K562 (cell line): ENCODE results near the gene MLH1. TPM values are rescaled to one million over a fixed set of nuclear protein-coding genes. Genes with fewer than 3 reads are reported as not detected.

Experiments
- ATAC-seq: fragments of 200-7000 bp; cut with Tn5 transposase; 3 replicates; pipeline ENCODE4 v1.9.1; 2020; ENCODE audit warnings: moderate library complexity
- BruUV-seq: library from RNA; stranded (reverse); fragments of 400-500 nt; replicated peaks from 2 replicates; lab custom pipeline; 2021; lab: Mats Ljungman, UMichigan
- CTCF ChIA-PET: fragments of 300-600 bp; formaldehyde crosslinking; extraction: SDS; loops from one replicate; lab custom pipeline; 2021; ENCODE audit warnings: low intra/inter-chr PET ratio; lab: Yijun Ruan, JAX
- POLR2A ChIA-PET: fragments of 300-600, 350-650 bp; sonication (Branson Sonifier 250); formaldehyde crosslinking; extraction: SDS; loops from one replicate; lab custom pipeline; 2021; ENCODE audit warnings: antibody characterized with exemption, inconsistent platforms; lab: Yijun Ruan, JAX
- DNase-seq, 4 experiments: peaks; one replicate each; pipeline versions ENCODE4 v3.0.0 to v3.0.0-alpha.2; 2011 to 2018; ENCODE audit warnings: low spot score in 3 of 4, mixed read lengths in 3 of 4; ENCODE audit errors: extremely low read depth in 1 of 4
- FAIRE-seq: peaks from 2 replicates; lab custom pipeline; 2011; peaks lifted over from hg19 to GRCh38; lab: Jason Lieb, UNC
- H2AFZ ChIP-seq: 2 replicates; pipeline ENCODE4 v1.6.0; 2011; ENCODE audit warnings: low read depth, low read length, control low read depth, inconsistent platforms
- H3K27ac ChIP-seq: fragments of 200-600 bp; 3 replicates; pipeline ENCODE4 v1.8.0; 2011; ENCODE audit warnings: low read depth, mild to moderate bottlenecking, control low read depth, inconsistent platforms, low read length, moderate library complexity, mixed read lengths; ENCODE audit errors: extremely low read depth
- H3K27me3 ChIP-seq, 2 experiments: fragments of 300-600 bp in 1 of 2; 2 replicates in 1 of 2; 3 replicates in 1 of 2; pipeline versions ENCODE4 v1.6.0 to v1.8.0; 2011; ENCODE audit warnings: inconsistent platforms in 2 of 2, low read length in 2 of 2, mild to moderate bottlenecking in 1 of 2, mixed read lengths in 1 of 2, moderate library complexity in 1 of 2; ENCODE audit not compliant: control insufficient read depth in 2 of 2, insufficient read depth in 2 of 2
- H3K36me3 ChIP-seq: fragments of 300-600 bp; 3 replicates; pipeline ENCODE4 v1.8.0; 2011; ENCODE audit warnings: mild to moderate bottlenecking, low read length, inconsistent platforms; ENCODE audit not compliant: control insufficient read depth, insufficient read depth
- H3K4me1 ChIP-seq, 2 experiments: fragments of 200-600 bp in 1 of 2; replicated peaks in 1 of 2; 2 replicates in 1 of 2; 3 replicates in 1 of 2; pipeline versions ENCODE4 v1.5.1 to v1.8.0; 2011; ENCODE audit warnings: inconsistent platforms in 2 of 2, low read length in 2 of 2, mild to moderate bottlenecking in 1 of 2, mixed read lengths in 1 of 2, moderate library complexity in 1 of 2; ENCODE audit not compliant: control insufficient read depth in 2 of 2, insufficient read depth in 2 of 2
- H3K4me2 ChIP-seq: 2 replicates; pipeline ENCODE4 v1.6.1; 2011; ENCODE audit warnings: low read length, control low read depth, inconsistent platforms, mixed read lengths; ENCODE audit not compliant: insufficient read depth
- H3K4me3 ChIP-seq: fragments of 200-600 bp; sonication (generic), shearing (Covaris generic); 2 replicates; pipeline ENCODE4 v1.5.1; 2016; ENCODE audit warnings: control low read depth, inconsistent platforms
- H3K79me2 ChIP-seq: fragments of 200-600 bp; 3 replicates; pipeline ENCODE4 v1.8.0; 2011; ENCODE audit warnings: low read length, inconsistent platforms; ENCODE audit not compliant: control insufficient read depth, insufficient read depth
- H3K9ac ChIP-seq, 2 experiments: 2 replicates each; pipeline versions ENCODE4 v1.6.0 to v1.6.1; 2011; ENCODE audit warnings: low read depth in 2 of 2, low read length in 2 of 2, control low read depth in 1 of 2, inconsistent platforms in 1 of 2, mild to moderate bottlenecking in 1 of 2, mixed read lengths in 1 of 2; ENCODE audit not compliant: insufficient read depth in 1 of 2
- H3K9me1 ChIP-seq: one replicate; pipeline ENCODE4 v1.6.0; 2011; ENCODE audit warnings: inconsistent platforms, mild to moderate bottlenecking, low read length, moderate library complexity; ENCODE audit not compliant: control insufficient read depth, insufficient read depth
- H3K9me3 ChIP-seq: replicated peaks from 2 replicates; pipeline ENCODE4 v1.5.1; 2011; ENCODE audit warnings: low read depth, low read length, inconsistent platforms; ENCODE audit not compliant: control insufficient read depth, insufficient read depth
- H4K20me1 ChIP-seq: replicated peaks from 2 replicates; pipeline ENCODE4 v1.6.1; 2011; ENCODE audit warnings: low read length, inconsistent platforms, mixed read lengths; ENCODE audit not compliant: control insufficient read depth, insufficient read depth
- EP400 ChIP-seq: fragments of 450-650 bp; IDR thresholded peaks from 2 replicates; pipeline ENCODE4 v1.6.1; 2017; ENCODE audit warnings: antibody characterized with exemption, mild to moderate bottlenecking, moderate library complexity
- HLTF ChIP-seq: fragments of 450-650 bp; IDR thresholded peaks from 2 replicates; pipeline ENCODE4 v1.6.1; 2016
- ILF3 ChIP-seq: fragments of 450-650 bp; IDR thresholded peaks from 2 replicates; pipeline ENCODE4 v1.6.1; 2018; ENCODE audit warnings: antibody characterized with exemption, mild to moderate bottlenecking, moderate library complexity, borderline replicate concordance
- KDM5B ChIP-seq: fragments of 200-600 bp; sonication (generic); IDR thresholded peaks from 2 replicates; pipeline ENCODE4 v1.6.1; 2012; ENCODE audit warnings: low read depth, mild to moderate bottlenecking, moderate library complexity, low read length, control low read depth, inconsistent platforms; ENCODE audit not compliant: insufficient replicate concordance
- NEUROD1 ChIP-seq: fragments of 150-350 bp; IDR thresholded peaks from 2 replicates; pipeline ENCODE4 v1.6.1; 2014; ENCODE audit warnings: borderline replicate concordance, low read length, low read depth; ENCODE audit not compliant: partially characterized antibody
- RBFOX2 ChIP-seq: fragments of 200-400 bp; formaldehyde crosslinking; IDR thresholded peaks from 2 replicates; pipeline ENCODE4 v1.6.1; 2017; ENCODE audit warnings: low read depth, mild to moderate bottlenecking, low read length, moderate library complexity
- XRCC5 ChIP-seq: fragments of 200-400 bp; formaldehyde crosslinking; IDR thresholded peaks from 2 replicates; pipeline ENCODE4 v1.6.1; 2017; ENCODE audit warnings: low read depth, mild to moderate bottlenecking, low read length
- YBX1 ChIP-seq: fragments of 450-650 bp; IDR thresholded peaks from 2 replicates; pipeline ENCODE4 v1.7.1; 2016; ENCODE audit warnings: mild to moderate bottlenecking
- ZBED1 ChIP-seq: IDR thresholded peaks from 2 replicates; pipeline ENCODE4 v1.6.1; 2014
- ZEB2 ChIP-seq: fragments of 450-650 bp; IDR thresholded peaks from 2 replicates; pipeline ENCODE4 v1.6.1; 2016
- ZFP1 ChIP-seq: fragments of 450-650 bp; formaldehyde crosslinking; IDR thresholded peaks from 2 replicates; pipeline ENCODE4 v1.4.0; 2020; ENCODE audit warnings: mild to moderate bottlenecking, mixed read lengths
- ZNF197 ChIP-seq: fragments of 200-800 bp; sonication (Bioruptor generic); IDR thresholded peaks from 2 replicates; pipeline ENCODE4 v1.6.1; 2016; ENCODE audit warnings: low read depth, missing genetic modification characterization, missing compliant biosample characterization
- ZNF551 ChIP-seq: fragments of 250-450 bp; sonication (Bioruptor Pico); IDR thresholded peaks from 2 replicates; pipeline ENCODE4 v1.5.0; 2021; ENCODE audit warnings: mild to moderate bottlenecking, moderate library complexity
- ZNF668 ChIP-seq: fragments of 250-450 bp; sonication (Bioruptor Pico); IDR thresholded peaks from 2 replicates; pipeline ENCODE4 v1.8.0; 2022; ENCODE audit warnings: mild to moderate bottlenecking, inconsistent platforms
- WGBS: fragments of 100-300 bp; shearing (Covaris generic); methylation state at CpG from one replicate; pipeline ENCODE4 v1.1.6; 2016; ENCODE audit warnings: low coverage, mixed read lengths; ENCODE audit not compliant: insufficient coverage; ENCODE audit errors: missing lambda C conversion rate; 5-methylcytosine and 5-hydroxymethylcytosine counted together
- in situ Hi-C: fragments of 300-500 bp; cut with MboI; formaldehyde crosslinking; loops from 4 replicates; pipeline ENCODE4 v1.15.0; 2018; ENCODE audit warnings: inconsistent platforms, mixed read lengths
- intact Hi-C: fragments of 100-400 bp; cut with micrococcal nuclease; formaldehyde crosslinking; loops from 2 replicates; pipeline ENCODE4 v1.14.2; 2022
- polyA plus RNA-seq, 8 experiments: library from polyadenylated mRNA; depleted of rRNA in 4 of 8; stranded (reverse) in 5 of 8; unstranded in 3 of 8; fragments of >200 nt; fragmentation: Nextera tagmentation in 2 of 8; fragmentation: Illumina TruSeq in 1 of 8; extraction: Ambion mirVana in 2 of 8; extraction: Trizol in 1 of 8; gene quantifications; 2 replicates each; pipeline versions ENCODE4 v1.2.1 to v1.2.3, GENCODE V29; 2011 to 2014; ENCODE audit warnings: inconsistent platforms in 1 of 8, missing spikeins in 1 of 8
- total RNA-seq, 7 experiments: library from RNA; depleted of rRNA in 6 of 7; stranded (reverse); fragments of >200 nt in 6 of 7; fragmentation: Illumina TruSeq in 2 of 7; extraction: Trizol in 2 of 7; gene quantifications; 2 replicates each; pipeline versions ENCODE4 v1.2.1 to v1.2.3, GENCODE V29; 2011 to 2021; ENCODE audit warnings: low replicate concordance in 1 of 7
- TF ChIP-seq, protein P1 (sequence below): IDR thresholded peaks from 3 replicates; pipeline ENCODE4 v1.6.1; 2011; ENCODE audit warnings: borderline replicate concordance, mild to moderate bottlenecking, moderate library complexity; ENCODE audit not compliant: insufficient read length; ENCODE audit errors: extremely low read depth
- TF ChIP-seq, protein P2 (sequence below): sonication (generic); formaldehyde crosslinking; IDR thresholded peaks from 2 replicates; pipeline ENCODE4 v1.9.0; 2022; ENCODE audit warnings: mild to moderate bottlenecking, missing genetic modification reagents

MLH1 gene
- total and polyA plus RNA-seq, 9 of the 15 experiments (the other 6 are each of a cell fraction or from before 2014, with no cell fraction given): 76.4 to 155 (median 117) TPM

- TF ChIP-seq EP400 (peak; percentile 99), ZFP1 (no peak), ZBED1 (no peak), ZNF197 (CRISPR knock-in tag) (peak; percentile 92)
- TF ChIP-seq, protein P1, sequence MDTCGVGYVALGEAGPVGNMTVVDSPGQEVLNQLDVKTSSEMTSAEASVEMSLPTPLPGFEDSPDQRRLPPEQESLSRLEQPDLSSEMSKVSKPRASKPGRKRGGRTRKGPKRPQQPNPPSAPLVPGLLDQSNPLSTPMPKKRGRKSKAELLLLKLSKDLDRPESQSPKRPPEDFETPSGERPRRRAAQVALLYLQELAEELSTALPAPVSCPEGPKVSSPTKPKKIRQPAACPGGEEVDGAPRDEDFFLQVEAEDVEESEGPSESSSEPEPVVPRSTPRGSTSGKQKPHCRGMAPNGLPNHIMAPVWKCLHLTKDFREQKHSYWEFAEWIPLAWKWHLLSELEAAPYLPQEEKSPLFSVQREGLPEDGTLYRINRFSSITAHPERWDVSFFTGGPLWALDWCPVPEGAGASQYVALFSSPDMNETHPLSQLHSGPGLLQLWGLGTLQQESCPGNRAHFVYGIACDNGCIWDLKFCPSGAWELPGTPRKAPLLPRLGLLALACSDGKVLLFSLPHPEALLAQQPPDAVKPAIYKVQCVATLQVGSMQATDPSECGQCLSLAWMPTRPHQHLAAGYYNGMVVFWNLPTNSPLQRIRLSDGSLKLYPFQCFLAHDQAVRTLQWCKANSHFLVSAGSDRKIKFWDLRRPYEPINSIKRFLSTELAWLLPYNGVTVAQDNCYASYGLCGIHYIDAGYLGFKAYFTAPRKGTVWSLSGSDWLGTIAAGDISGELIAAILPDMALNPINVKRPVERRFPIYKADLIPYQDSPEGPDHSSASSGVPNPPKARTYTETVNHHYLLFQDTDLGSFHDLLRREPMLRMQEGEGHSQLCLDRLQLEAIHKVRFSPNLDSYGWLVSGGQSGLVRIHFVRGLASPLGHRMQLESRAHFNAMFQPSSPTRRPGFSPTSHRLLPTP: no peak
- TF ChIP-seq, protein P2, sequence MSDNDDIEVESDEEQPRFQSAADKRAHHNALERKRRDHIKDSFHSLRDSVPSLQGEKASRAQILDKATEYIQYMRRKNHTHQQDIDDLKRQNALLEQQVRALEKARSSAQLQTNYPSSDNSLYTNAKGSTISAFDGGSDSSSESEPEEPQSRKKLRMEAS (CRISPR knock-in tag): peak; percentile 99
These were observed at the start of gene MLH1 (continued) for GRCh38 chr3:36993326-36994283.

DNA sequence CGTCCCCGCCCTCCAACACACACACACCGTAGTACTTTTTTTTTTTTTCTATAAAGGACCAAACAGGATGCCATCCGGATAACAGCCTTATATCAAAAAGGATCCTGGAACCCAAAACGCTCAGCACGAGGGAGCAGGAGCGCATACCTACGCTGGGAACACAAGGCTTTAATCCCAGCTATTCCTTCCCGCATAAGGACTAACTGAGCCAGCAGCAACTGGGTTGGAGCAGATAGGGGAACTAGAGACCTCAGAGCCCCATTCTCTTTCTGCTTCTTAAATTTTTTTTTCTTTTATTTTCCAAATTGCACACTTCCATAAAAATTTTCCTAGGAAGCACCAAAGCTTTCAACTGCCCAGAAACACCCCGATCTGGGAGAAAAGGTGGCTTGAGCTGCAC, 49.7 kb upstream of the MLH1 start:
- CTCF ChIA-PET: no interaction called here
- WGBS: 87% methylated on average over 10 of the region's 10 CpGs
- no peak overlapping the region for H3K4me3 ChIP-seq
- TF ChIP-seq ZEB2 (no peak), ZNF668 (CRISPR knock-in tag) (no peak), HLTF (no peak), ILF3 (no peak), NEUROD1 (no peak), YBX1 (no peak), RBFOX2 (no peak), KDM5B (no peak), XRCC5 (no peak), ZNF551 (no peak)

More for the DNA sequence above, 49.7 kb upstream of the MLH1 start:
- Histone ChIP-seq H3K27me3 (no peaks in the 10 kb centered on the region), H3K9ac (no peak overlapping the region), H4K20me1 (no peaks in the 10 kb centered on the region), H3K9me3 (peaks cover 24% of the 10 kb centered on the region), H3K4me1 (peaks cover 21 to 22% of the 10 kb centered on the region in 2 experiments), H2AFZ (no peak overlapping the region), H3K27ac (no peak overlapping the region), H3K4me2 (no peak overlapping the region), H3K79me2 (no peaks in the 10 kb centered on the region), H3K36me3 (no peaks in the 10 kb centered on the region), H3K9me1 (no peaks in the 10 kb centered on the region)
- ATAC-seq (no peak), DNase-seq (no peak), FAIRE-seq (no peak)
- no TSS peak for BruUV-seq
- in situ Hi-C loops (no loop called here), intact Hi-C loops (no loop called here)
- POLR2A ChIA-PET: interaction anchor here (0.7 kb wide), 1 partner anchor 34 kb away, joined by 3 read pairs; no protein-coding TSS in a partner anchor
